GM12872 (cell line): ENCODE measurements around the gene OMG.

Experiments used
- CTCF ChIP-seq: IDR thresholded peaks from 3 replicates; pipeline ENCODE4 v1.5.1; 2011; ENCODE audit warnings: low read depth, mild to moderate bottlenecking, low read length, moderate library complexity; ENCODE audit not compliant: insufficient read depth

Gene OMG

GRCh38 chr17:31286587-31286986, 10.5 kb downstream of the OMG start:
- TF ChIP-seq CTCF, result no peak; the same call in 2 of the 3 replicates

- no peak for TF ChIP-seq CTCF
These were observed 13.2 kb downstream of the OMG start for GRCh38 chr17:31283841-31284240.

- TF ChIP-seq CTCF, result no peak
These were observed 16.0 kb downstream of the OMG start for GRCh38 chr17:31281061-31281460.

GRCh38 chr17:31279401-31279800, 17.6 kb downstream of the OMG start:
- no peak for TF ChIP-seq CTCF

- no peak for TF ChIP-seq CTCF
These were observed 21.9 kb downstream of the OMG start for GRCh38 chr17:31275116-31275515.

GRCh38 chr17:31274252-31274651, 22.8 kb downstream of the OMG start:
- no peak for TF ChIP-seq CTCF

- no peak for TF ChIP-seq CTCF
These were observed 23.5 kb downstream of the OMG start for GRCh38 chr17:31273516-31273915.

GRCh38 chr17:31272803-31273202, 24.2 kb downstream of the OMG start:
- no peak for TF ChIP-seq CTCF
